GM21515 (cell line): Measurements from ENCODE around the gene GPC5.
"Not testable (repeated sequence)": the region's sequence is repeated elsewhere in the genome, so short reads cannot be mapped to it uniquely, and the experiment has no call there.

Experiments used
- ATAC-seq: cut with Tn5 transposase; IDR thresholded peaks from one replicate; pipeline ENCODE4 v1.9.1; 2021; ENCODE audit not compliant: unreplicated experiment

The GPC5 gene

GRCh38 chr13:92510416-92510815 is 1112.0 kb downstream of the GPC5 start:
- ATAC-seq = no peak

DNA sequence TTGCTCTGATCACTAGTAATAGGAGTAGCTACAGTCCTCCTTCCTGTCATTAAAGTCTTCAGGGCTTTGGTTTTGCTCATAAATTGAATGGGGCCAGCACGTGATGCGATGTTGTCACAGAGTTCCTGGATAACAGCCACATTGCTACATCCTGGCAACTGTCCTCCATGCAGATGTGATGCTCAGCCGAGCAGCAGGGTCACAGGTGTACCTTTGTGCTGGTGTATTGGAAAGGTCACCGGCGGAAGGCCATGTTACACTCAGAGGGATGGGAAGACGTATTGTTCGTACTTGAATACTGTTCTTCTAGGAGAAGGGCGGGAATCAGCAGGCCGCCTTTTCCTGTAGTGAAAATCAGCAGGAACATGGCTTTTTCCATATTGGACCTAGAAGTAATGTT is 1114.4 kb downstream of the GPC5 start:
- no peak for ATAC-seq

GRCh38 chr13:92513672-92514071 is 1115.3 kb downstream of the GPC5 start:
- no peak for ATAC-seq

DNA sequence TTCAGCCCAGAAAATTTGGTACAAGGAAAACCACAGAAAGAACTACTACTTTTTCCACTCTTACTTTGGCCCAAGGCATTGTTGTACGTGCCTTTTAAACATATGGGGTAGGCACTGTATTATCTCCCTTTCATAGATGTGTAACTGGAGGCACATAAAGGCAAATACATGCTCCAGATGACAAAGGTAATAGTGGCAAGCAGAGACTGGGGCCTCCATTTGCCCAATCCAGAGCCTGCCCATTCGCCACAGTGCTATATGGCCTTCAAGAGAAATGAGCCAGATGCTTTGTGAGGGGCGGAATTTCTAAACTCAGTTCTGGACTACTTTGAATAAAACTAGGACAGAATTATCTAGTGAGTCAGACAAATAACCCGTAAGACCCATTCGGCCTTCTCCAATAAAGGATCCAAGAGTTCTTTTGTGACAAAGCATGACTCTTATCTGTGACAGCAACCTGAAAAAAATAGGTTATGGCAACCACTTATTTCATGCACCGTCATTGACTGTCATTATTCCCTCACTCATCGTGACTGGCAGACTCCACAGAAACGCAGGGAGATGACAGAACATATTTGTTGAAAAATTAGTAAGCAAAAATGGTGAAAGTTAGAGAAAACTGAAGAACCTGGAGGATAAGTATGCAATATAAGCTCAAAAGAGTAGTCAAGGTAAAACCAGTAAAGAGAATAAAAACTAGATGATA is 1116.2 kb downstream of the GPC5 start:
- ATAC-seq = no peak

GRCh38 chr13:92516878-92517277 is 1118.5 kb downstream of the GPC5 start:
- not testable (repeated sequence) for ATAC-seq

- not testable (repeated sequence) for ATAC-seq
Measured at GRCh38 chr13:92518622-92519021, 1120.2 kb downstream of the GPC5 start.

DNA sequence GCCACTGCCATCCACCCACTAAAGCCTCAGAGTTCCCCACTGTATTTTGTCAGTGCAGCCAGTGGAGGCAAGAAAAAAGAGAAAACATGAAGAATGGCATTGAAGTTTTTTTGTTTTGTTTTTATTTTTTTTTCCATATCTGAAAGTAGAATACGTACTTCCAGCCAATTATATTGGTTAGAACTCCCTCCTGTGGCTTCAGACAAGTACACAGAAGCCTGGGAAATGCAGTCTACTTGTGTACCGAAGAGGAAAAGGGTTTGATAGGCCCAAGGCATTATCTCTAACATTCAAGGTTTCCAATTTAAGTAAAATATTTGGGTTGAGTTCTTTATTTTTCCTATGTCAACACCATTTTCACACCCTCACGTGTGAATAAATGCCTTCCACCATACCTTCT is 1131.9 kb downstream of the GPC5 start:
- ATAC-seq = no peak

DNA sequence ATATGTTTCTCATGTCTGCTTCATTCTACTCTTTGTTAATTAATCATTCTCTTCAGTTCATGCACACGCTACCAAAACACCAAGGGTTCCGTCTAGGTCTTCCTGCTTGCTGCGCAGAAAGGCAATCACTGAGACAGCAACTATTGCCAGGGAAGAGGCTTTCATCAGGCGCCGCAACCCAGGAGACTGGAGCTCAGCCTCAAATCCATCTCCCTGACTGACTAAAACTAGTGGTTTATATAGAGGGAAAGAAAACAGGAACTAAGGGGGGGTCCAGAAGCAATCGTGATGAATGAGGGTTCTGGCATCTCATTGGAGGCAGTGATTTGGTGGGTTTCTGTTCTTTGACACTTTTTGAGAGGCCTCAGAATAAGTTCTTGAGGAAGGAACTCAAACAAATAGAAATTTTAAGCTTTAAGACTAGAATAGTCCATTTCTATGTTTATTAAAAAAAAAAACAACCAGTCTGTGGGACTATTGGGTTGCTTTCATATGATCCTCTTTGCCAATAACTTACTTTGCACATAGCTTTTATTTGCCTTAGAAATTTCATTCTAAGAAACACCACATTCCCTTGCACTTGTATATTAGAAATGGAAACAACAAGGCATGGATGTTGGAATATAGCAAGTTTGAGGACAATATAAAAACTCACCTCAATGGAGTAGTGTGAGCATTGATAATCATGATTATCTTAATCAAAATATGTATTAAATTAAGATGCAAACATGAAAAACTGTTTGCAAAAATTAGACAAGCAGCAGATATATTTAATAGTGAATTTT is 1137.0 kb downstream of the GPC5 start:
- ATAC-seq = no peak

GRCh38 chr13:92537471-92537870 is 1139.0 kb downstream of the GPC5 start:
- ATAC-seq = no peak

DNA sequence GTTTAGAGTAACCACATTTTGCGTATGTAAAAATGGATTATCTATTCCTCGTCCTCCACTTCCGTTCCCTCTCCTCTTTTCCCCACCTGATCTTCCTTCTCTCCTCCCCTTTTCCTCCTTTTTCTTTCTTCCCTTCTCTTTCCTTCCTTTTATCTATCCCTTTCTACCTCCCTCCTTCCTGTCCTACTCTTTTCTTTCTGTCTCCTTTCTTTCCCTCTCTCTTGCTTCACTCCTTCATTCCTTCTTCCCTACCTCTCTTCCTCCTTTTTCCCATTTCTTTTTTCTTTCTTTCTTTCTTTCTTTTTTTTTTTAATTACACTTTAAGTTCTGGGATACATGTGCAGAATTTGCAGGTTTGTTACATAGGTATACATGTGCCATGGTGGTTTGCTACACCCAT is 1139.7 kb downstream of the GPC5 start:
- no peak for ATAC-seq

DNA sequence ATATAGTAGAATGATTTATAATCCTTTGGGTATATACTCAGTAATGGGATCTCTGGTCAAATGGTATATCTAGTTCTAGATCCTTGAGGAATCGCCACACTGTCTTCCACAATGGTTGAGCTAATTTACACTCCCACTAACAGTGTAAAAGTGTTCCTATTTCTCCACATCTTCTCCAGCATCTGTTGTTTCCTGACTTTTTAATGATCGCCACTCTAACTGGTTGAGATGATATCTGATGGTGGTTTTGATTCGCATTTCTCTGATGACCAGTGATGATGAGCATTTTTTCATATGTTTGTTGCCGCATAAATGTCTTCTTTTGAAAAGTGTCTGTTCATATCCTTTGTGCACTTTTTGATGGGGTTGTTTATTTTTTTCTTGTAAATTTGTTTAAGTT is 1140.7 kb downstream of the GPC5 start:
- ATAC-seq = not testable (repeated sequence)

DNA sequence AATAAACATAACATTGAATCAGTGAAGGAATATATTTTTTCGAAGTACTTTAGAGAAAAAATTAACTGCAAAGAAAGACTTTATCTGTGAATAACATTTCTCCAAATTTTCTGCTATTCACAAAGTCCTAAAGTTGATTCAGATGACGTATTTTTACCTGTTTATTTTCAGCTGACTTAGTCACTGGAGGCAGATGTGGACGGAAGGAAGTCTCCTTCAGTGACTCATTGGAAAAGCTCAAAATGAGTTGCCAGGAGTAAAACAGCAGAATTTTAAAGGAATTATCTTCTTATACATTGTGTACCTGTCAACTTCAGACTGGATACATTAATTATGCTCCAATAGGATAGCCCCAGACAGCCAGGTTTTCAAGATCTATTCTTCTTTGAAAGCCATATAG is 1148.8 kb downstream of the GPC5 start:
- ATAC-seq = no peak

GRCh38 chr13:92549276-92549675 is 1150.9 kb downstream of the GPC5 start:
- ATAC-seq = no peak

DNA sequence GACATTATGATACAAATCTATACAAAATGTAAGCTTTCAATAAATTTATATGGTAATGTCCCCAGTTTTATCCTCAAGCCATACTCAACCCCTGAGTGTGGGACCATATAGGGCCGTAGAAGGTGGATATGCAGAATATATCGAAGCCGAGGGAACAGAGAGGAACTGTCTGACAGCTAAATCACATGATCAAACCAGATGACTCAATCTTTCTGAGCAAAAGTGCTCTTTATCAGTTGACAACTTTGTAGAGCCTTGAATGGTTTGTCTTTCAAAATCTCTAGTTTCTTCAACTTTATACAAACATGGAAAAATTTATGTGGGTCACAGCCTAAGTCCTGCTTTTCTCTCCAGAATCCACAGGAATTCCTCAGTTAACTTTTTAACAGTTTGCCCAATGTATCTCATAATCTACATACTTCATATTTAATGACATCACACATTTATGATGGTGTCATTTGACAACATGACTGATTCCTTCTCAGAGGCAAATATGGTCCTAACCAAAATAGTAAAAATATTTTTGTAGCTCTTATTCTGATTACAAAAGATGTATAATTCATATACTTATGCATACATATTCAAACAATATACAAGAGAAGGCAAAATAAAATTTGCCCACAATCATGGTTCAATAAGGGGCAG is 1155.2 kb downstream of the GPC5 start:
- no peak for ATAC-seq

- ATAC-seq = no peak
Measured at GRCh38 chr13:92560883-92561282, 1162.5 kb downstream of the GPC5 start.

GRCh38 chr13:92564942-92565341 is 1166.5 kb downstream of the GPC5 start:
- ATAC-seq = no peak

DNA sequence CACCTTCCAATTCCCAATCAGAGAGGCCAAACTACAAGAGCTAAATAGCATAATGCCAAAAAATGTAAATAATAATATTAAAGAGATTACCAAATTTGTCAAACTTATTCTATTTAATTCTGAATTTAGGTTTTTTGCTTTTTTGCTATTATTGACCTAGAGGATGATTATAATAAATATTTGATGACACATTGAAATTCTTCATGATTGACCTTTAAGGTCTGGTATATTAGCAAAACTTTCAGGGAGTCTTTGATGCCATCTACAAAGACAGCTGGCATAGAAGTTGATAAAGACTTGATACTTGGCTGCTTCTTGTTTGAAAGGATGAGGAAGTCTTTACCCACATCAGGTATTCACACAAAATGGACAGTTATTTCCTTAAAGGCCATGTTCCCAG is 1168.3 kb downstream of the GPC5 start:
- ATAC-seq = no peak

GRCh38 chr13:92572190-92572589 is 1173.8 kb downstream of the GPC5 start:
- ATAC-seq = no peak

DNA sequence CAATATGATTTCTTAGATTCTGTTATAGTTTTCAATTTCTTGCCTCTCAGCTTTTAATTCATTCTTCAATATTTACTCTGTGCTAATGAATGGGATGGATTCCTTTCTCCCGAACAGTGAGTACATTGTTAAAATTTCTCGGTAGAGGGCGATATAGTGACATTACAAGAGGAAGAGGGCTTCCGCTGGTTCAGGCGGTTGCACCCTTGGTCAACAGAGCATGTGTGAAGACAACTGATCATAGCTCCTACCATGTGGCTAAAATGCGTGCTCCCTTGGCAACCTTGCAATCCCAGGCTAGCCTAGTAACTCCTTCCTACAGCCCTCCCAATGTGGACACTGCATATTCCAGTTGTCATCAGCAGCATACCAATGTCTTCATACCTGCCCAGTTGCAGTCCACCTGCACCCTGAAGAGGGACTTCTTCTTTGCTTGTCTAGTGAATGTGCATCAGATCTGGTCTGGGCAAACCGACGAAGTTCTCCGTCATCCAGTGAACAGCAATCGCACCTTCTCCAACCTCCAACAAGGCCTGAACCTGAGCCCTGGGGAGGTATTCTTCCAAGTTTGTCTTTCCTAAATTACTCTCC is 1175.1 kb downstream of the GPC5 start:
- no peak for ATAC-seq

- ATAC-seq = no peak
Measured at GRCh38 chr13:92574499-92574898, 1176.1 kb downstream of the GPC5 start.

DNA sequence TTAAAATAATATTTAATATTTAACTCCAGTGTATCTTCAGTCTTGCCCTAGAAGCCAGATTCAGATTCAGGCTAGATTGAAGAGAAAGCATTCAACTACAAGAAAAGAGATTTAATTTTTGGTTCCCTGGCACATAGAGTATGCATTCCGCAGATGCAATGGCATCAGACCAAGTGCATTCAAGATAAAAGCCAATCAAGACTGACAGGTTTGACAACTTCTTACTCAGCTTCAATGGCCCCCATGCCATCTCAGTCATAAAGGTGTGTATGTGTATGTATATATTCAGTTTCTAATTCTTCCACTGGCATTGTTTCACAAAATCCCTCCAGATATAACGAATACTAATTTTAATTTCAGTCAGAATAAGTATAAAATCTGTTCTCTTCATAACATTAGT is 1177.4 kb downstream of the GPC5 start:
- ATAC-seq = no peak

DNA sequence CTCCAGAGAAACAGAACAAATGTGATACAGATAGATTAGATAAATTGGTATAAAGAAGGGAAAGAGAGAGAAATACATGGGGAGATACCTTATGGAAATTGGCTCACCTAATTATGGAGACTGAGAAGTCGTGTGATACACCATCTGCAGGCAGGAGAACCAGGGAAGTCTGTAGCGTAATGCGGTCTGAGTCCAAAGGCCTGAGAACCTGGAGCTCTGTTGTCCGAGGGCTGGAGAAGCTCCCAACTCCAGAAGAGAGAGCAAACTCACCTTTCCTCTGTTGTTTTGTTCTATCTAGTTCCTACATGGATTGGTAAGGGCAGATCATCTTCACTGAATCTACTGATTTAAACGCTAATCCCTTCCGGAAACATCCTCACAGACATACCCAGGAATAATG is 1179.9 kb downstream of the GPC5 start:
- ATAC-seq = no peak
